ENCODE data around the gene MLLT3.

The MLLT3 gene

DNA sequence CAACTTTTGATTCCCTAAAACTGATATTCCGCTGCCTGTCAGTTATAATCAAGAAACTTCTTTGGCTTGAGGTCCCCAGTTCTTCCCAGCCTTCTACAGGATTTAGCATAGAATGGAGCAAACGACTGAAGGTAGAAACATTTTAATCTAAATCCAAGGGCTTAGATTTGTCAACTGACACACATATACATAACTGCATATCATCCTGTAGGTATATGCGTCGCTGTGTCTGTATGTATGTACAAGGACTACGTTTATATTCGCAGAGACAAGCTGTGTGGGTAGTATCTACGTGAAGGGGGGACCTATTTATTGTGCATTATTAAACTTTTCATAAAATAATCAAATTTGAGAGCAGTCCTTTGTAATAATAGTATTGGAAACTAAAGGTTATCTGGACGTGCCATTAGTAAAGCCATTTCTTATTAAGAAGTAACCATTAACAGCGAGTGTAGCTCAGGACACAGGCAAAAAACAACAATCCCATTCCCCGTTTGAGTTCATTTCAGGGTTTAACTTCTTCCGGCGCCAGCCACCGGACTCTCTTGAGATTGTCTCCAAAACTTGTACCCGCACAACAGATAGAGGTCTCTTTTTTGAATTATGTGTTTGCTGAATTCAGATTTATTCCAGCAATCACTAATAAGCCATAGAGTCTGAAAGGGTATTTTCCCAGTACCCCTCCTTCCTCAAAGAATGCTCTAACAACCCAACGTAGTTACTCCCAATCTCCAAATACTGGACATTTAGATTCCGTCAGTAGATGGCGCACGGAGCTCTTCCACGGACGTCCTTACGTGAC lies 2.1 kb upstream of the MLLT3 start:
- peak; percentile 85 for DNase-seq

DNA sequence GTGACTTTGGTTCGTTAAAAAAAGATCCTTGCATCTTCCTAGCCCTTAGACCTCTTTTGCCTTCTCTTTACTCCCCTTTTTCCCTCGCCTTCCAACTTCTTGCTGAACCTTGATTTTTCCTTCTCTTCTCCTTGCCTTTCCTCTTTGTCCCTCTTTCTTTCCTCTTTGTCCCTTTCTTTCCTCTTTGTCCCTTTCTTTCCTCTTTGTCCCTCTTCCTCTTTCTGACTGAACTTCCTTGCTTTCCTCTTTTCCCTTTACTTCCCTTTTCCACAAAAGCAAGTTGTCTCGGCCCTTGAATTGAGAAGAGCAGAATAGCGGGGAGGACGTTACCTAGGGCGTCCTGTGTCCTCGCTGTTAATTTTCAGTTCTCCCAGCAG lies 1.4 kb upstream of the MLLT3 start:
- DNase-seq: no peak

DNA sequence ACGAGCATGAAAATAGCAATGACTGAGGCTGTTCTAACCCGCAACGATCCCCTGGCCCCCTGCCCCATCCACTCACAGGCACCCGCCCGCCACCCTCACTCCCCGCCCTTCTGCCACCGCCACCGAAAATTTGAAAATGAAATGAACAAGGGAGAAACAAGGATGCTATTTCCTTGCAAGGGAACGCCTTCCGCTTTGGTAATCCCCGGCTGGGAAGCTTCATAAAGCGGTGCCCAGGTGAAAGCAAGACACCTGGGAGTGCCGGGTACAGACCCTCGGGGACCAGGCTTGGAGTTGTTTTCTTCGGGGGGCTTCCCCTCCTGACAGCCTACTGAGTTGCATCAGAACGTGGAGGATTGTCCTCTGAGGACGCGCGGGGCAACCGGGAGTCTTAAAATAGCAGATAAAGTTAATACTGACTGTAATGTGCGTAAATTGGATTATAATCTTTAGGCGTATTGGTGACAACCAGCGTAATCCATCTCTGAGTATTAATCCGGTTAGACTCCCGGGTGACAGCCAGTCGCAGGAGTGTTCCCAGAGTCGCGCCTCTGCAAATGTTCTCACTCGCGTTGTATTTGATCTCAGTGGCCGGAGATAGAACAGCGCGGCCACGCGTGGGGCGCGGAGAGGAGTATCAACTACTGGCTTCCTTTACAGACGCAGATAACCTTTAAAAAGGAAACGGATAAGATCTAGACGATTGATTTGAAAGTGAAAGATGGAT lies 885 bp upstream of the MLLT3 start:
- DNase-seq: peak; percentile 18

DNA sequence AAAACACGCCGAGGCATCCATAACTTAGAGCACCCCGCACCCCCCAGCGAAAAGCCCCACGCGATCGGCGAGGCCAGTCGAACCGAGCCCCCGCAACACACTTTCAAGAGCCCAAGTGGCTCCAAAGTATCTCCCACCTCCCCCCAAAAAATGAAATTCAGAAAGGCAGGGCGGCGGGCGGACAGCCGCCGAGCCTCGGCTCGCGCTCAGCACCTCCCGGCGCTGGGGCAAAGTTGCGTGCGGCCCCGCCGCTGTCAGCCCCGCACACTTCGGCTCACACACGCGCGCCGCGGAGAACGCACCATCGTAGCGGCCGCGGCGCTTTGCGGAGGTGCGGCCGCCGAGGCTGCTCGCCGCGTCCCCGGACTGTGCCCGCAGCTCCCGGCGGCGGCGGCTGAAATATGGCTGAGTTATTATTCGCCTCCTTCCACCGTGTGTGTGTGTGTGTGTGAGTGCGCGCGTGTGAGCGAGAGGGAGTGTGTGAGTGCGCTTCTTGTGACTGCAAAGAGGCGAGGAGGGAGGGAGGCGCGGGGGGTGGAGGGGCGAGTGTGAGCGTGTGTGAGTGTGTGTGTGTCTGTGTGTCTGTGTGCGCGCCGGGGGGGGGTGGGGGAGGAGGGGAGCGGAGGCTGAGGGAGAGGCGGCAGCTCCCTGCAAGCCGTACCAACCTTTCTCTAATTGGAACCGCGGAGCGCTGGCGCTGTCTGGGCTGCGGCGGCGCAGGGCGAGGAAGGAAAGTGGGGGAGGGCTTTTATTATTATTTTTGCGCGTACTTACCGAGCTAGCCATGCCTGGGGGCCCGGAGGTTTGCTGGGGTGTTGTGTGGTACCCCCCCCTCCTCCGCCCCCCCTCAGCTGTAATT lies 599 bp downstream of the MLLT3 start:
- peak; percentile 58 for DNase-seq

DNA sequence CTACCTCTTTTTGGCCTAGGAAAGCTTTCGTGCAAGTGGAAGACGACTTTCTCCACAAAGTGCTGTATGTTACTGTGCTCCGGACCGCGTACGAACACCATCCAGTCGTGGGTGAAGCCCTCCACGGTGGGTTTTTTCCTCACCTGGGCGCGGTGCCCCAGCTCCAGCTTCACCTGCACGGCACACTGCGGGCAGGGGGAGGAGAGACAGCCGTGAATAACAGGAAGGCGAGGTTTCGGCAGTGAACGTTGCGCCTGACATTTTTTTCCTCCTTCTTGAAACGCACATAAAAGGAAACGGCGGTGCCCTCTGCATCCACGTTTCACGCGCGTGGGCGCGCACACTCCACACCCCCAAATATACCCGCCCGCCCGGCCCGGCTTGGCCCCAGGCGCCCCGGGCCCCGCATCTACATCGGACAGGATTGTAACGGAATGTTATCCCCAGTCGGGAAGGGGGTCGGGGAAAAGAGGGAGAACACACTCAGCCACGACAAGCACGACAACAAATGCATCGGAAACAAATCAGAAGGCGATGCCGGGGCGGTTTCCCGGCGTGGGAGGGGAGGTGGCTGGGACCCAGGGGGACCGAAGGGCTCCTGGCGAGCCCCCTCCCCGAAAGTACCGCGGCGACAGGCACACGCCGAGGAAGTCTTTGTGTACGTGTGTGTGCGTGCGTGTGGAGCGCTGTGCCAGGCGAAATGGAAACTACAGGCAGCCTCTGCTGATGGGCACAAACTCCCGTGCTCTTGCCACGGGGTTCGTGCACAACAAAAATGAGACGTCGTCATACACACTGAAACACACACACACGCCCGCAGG lies 1.4 kb downstream of the MLLT3 start:
- peak; percentile 18 for DNase-seq

GRCh38 chr9:20619487-20620200 lies 2.7 kb downstream of the MLLT3 start:
- DNase-seq: no peak

- DNase-seq: no peak
These were observed 3.9 kb downstream of the MLLT3 start for GRCh38 chr9:20618361-20618802.

DNA sequence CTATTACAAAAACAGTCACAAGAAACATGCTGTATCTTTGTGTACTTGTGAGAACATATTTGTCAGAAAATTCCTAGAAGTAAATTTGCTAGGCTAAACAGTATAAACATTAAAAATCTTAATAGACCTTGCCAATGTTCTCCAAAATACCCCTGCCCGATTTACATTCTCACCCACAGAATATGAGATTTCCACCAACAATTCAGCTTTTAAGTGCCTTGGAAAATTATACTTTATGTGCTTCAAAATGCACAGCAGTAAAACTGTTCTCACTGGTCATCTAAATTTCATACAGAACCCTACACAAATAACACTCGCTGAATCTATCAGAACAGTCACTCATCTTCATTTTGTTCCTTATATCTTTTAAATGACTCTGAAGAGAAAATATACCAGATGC lies 5.5 kb downstream of the MLLT3 start:
- no peak for DNase-seq

DNA sequence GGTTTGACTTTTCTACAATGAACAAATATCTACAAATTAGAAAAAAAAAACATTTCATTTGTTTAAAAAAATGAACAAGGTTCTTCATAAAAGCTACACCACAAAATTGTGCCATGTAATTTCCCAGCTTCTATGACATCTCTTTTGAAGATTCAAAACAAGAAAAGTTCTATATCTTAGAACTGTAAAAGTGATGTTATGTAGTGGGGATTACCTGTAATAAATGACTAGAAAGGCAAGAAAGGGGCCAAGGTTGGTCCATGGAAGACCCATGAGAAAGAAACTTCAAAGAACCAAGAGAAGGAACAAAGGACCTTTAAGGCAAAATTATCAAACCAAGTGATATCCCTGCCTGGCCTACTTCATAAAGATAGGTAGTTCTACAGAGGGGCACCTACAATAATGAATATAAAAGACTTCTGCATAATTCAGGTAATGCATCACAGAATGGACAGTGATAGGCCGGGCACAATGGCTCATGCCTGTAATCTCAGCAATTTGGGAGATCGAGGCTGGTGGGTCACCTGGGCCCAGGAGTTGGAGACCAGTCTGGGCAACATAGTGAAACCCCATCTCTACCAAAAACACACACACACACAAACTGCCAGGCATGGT lies 7.6 kb downstream of the MLLT3 start:
- no peak for DNase-seq

DNA sequence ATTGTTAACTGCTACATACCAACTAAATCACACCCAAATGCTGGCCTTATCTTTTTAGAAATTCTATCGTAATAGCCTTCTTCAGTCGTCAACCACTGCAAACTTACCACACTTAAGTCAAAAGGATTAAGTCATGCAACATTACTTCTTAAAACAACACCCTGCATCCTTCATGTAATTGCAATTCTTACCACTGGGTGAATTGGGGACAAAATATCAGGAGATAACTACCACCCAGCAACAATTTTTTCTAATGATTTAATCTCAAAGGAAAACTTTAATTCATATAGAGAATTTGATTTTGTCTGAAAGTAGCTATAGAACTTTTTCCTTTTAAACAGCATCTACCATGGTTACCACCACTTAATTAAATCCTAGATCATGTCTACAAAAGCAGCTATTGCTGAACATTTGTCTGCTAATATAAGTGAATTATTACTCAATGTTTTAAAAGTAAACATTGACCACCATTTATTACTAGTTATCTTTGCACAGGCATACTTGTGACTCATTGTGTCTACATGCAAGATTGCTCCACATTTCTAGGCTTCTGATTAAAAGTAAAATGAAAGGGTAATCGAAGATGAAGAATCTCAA lies 10.5 kb downstream of the MLLT3 start:
- peak; percentile 32 for DNase-seq

DNA sequence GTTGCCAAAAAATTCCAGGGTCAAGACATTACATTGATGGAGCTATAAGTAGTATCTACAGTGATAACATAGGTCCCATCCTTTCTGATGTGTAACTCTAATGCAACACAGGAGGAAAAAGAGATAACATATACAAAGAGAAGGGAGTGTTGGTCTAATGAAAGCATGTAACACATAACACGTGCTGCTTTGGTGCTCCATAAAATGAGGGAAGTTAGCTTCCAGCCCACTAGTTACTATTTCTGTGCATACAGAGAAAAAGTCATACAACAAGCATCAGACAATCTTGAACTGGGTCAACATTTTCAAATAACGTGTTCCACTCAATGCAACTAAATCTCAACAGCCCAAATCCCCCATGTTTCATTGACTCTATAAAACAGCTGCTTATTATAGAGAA lies 11.7 kb downstream of the MLLT3 start:
- DNase-seq: no peak

- DNase-seq: no peak
These were observed 13.7 kb downstream of the MLLT3 start for GRCh38 chr9:20608582-20608981.

DNA sequence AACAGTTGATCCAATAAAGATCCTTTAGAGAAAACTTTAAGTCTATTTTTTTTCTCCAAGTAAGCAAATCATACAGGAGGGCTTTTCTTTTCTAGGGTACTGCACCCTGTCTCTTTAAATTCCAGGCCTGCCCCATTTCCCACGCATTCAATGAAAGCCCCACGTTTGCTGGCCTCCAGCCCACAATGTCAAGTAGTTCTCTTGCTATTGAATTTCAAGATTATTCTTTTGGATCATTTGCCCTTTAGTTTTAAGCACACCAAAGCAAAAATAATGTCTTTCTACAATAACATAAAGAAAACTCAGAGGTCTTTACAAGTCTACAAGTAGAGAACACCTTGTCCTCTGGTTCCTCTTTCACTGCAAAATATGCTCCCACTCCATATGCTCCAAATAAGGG lies 15.6 kb downstream of the MLLT3 start:
- no peak for DNase-seq

GRCh38 chr9:20604562-20604961 lies 17.7 kb downstream of the MLLT3 start:
- DNase-seq: no peak

DNA sequence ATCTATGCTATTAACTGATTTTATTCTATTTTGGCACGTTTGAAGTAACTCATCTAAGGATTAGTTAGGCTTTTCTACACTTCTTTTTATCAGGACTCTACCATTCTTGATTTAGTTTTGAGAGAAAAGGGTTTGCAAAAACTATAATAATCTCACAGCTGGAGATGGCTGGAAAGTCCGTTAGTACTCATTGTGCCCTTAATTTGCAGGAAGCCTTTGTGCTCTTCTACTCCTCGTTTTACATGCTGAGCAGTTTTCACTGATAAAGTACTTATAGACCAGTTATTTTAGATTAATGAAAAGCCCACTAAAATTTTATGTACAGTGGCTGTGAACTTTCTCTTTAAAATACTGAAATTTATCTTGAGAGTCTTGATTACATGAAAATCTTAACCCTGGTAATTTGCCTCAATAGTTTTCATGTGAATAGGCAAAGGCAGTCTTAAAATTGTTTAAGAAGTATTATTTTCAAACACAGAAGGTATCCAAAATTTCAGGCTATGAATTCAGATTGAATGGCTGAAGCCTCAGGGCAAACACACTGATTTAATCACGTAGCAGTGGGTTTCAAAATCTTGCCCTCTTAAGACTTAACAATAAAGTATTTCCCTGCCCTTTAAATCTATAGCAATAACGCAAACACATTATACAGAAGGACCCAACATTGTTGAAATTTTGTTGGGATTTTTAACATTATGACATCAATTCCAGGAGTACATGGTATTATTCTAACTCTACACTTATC lies 18.6 kb downstream of the MLLT3 start:
- DNase-seq: no peak

GRCh38 chr9:20601292-20601691 lies 21.0 kb downstream of the MLLT3 start:
- DNase-seq: no peak

DNA sequence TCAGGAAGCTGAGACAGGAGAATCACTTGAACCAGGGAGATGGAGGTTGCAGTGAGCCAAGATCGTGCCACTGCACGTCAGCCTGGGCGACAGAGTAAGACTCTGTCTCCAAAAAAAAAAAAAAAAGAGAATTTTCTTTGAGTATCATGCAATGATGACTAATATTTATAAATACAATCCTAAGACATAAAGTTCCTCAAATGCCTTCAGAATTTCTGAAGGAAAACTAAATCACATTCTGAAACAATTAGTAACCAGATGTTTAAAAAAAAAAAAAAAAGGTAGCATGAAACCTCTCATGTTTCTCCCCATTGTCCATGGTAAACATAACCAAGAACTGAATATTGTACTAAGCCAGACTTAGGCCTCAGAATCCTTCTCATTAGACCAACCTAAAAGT lies 23.1 kb downstream of the MLLT3 start:
- no peak for DNase-seq

DNA sequence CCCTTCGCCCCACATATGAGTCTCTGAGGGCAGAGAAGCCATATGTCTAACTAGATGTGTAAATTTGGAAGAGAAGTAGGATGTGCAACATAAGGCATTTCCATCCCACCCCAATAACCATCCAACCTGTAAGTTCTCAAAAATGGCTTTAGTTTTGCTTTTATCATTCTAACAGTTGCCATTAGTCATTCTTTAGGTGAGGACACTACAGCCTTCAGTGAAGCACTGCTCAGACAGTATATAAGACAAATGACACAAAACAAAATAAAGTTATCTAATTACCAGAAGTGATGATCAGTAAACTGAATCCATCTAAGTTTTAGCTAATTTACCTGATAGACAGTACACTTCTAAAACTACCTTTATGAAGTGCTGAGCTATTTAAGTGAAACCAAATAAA lies 23.9 kb downstream of the MLLT3 start:
- DNase-seq: no peak

GRCh38 chr9:20597862-20598261 lies 24.4 kb downstream of the MLLT3 start:
- DNase-seq: no peak

DNA sequence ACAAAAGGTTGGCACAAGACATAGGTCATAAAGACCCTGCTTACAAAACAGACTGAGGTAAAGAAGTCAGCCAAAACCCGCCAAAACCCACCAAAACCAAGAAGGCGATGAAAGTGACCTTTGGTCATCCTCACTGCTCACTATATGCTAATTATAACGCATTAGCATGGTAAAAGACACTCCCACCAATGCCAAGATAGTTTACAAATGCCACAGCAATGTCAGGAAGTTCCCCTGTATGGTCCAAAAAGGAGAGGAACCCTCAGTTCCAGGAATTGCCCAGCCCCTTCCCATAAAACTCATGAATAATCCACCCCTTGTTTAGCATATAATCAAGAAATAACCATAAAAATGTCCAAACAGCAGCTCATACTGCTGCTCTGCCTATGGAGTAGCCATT lies 27.7 kb downstream of the MLLT3 start:
- DNase-seq: no peak
